Left renal pelvis (tissue), 4 donors: ENCODE results near the gene KIF14. TPM values are rescaled to one million over a fixed set of nuclear protein-coding genes. Genes with fewer than 3 reads are reported as not detected.

ENCODE experiments used
- DNase-seq, 4 donors: peaks; one replicate each; pipeline ENCODE4 v3.0.0-alpha.2; 2013; ENCODE audit warnings: low read depth in 4 of 4, low spot score in 3 of 4
- polyA plus RNA-seq, 4 donors: library from polyadenylated mRNA; unstranded; fragments of 120-200 nt; gene quantifications; one replicate each; pipeline ENCODE4 v1.2.1, GENCODE V29; 2013; ENCODE audit not compliant: insufficient read length in 4 of 4

KIF14 gene
- 1 to 10 TPM; 6.7 to 7.4 (median 7.1) TPM for polyA plus RNA-seq

DNA sequence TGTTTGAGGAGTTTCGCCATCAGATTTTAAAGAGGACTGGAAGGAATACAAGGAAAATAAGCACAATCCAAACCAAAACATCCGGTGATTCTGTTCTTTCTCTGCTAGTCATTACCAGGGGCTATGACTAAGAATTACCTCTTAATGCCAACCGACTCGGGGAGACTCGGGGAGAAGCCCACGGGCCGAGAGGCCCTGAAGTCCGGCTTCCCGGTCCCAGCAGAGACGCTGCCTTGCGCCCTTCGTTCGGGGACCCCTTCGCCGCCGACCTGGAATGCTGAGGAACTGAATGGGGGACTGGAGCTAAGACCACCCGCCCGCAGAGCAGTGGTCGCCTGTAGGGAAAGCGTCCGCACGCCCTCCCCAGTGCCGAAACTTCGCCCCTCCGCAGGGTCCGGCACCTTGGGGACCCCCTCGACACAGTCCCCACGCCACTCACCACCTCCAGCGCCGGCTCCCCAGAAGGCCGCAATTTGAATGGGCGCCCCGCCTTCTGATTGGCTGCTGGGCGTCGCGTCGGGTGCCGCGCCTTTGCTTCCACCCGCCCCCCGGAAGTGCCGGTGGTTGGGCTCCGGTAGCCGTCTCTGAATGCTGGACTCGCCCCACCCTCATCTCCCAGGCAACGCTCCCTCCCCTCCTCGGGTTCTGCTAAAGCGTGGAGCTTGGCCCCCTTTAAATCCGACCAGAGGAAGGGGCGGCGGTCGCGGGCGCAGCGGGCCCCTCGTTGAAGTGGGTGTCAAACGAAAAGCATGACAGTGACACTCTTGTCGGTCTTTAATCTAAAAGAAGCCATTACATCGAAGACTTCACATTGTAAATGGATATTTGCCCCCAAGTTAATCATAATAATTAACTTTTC lies at the start of gene KIF14:
TSS of gene KIF14 (minus strand) at position 479 of the 859 bp plus-strand sequence. CDS start 2,028 bp downstream, outside the sequence.
- peak; percentile 76 to 87 (median 82) for DNase-seq

GRCh38 chr1:200669314-200670241 lies 49.0 kb upstream of the KIF14 start, which contains the start of gene DDX59:
DDX59 (minus strand) TSS chr1:200669907; CDS start chr1:200666740, 3,167 bp downstream.
- peak; percentile 87 to 92 (median 90) for DNase-seq

DNA sequence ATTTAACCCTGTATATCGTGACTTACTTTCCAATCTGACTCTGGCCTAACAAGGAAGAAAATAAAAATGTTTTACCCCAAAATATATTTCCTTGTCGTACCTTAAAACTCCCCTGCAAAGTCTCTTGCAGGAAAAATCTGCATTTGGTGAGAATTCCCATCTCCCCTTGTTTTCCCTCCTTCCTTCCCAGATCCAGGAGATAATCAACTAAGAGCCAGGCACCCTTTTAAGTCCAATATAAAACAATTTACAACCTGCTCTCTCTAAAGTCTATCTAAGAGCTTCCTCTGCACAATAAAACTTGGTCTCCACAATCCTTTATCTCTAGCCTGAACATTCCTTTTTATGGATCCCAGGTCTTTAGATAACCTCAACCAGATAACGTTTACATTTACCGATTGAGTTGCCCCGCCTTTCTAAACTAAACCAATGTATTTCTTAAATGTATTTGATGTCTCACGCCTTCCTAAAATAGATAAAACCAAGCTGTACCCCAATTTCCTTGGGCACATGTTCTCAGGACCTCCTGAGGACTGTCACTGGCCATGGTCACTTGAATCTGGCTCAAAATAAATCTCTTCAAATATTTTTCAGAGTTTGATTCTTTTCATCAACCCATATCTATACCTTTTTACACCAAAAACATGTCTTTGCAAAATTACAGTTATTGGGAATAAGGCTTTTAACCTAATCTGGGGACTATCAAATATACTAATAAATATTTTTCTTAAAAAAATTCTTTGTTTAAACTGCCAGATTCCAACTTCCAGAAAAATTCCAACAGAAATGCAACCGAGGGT lies 48.2 kb upstream of the KIF14 start:
- DNase-seq, result no peak

DNA sequence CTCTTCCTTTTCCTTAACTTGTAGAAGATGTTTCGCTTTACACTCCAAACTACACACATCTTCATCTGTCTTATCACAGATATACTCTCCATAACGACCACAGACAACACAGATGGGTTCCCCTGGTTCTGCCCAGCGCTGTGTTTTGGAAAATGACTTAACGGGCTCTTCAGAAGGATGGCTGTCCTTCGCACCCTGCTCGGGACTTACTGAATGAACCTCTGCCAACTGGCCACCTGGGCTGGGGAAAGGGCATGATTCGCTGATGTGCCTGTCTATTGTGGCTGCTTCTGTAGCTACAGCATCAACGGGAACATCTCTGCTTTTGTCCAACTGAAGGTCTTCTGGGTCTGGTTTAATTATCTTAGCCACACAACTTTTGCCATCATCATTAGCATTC lies 45.8 kb upstream of the KIF14 start:
- DNase-seq, result no peak

DNA sequence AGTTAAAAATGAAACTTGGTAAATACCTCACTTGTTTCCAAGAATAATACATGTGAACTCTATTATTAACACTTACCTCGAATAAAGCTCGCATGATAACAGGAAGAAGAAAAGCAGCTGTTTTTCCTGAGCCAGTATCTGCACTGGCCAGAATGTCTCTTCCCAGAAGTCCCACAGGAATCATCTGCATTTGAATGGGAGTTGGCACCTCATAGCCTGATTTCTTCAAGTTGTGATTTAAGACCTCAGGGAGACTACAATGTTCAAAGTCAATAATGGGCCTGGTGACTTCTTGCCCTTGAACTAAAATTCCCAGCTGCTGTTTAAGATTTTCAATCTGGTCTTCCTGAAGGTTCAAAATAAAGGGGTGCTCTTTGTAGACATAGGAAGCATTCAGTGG lies 45.3 kb upstream of the KIF14 start:
- peak in 1 of 4 donors; percentile 24 for DNase-seq

DNA sequence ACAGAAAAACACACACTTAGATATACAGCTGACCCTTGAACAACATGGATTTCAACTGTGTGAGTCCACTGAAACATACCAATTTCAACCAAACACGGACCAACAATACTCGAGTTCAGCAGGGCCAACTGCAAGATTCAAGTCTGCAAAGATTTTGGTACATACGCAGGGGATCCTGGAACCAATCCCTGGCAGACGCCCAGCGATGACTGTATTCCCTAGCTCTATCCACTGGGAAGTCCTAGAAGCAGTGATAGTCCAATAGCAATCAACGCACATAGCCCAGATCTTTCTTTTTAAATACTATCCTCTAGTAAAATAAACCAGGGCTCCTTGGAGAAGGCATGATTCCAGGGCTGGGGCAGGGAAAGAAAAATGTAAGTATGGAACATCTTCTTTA lies 40.2 kb upstream of the KIF14 start:
- DNase-seq, result no peak

DNA sequence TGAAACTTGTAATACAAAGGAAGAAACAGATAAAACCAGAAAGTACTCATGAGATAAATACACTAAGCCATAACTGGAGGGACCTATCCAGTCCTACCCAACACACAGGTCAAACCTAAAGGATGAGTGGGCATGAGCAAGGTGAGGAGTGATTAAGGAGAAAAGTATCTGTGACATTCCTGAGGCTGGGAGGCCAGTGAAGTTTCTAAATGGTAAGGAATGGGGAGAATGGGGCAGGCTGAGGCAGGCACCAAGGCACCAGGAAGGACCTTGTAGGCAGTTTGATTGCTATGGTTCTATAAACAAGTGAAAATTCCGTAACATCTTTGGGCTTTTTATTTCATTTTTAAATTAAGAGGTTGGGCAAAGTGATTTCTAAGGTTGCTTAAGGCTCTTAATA lies 38.7 kb upstream of the KIF14 start:
- no peak for DNase-seq

DNA sequence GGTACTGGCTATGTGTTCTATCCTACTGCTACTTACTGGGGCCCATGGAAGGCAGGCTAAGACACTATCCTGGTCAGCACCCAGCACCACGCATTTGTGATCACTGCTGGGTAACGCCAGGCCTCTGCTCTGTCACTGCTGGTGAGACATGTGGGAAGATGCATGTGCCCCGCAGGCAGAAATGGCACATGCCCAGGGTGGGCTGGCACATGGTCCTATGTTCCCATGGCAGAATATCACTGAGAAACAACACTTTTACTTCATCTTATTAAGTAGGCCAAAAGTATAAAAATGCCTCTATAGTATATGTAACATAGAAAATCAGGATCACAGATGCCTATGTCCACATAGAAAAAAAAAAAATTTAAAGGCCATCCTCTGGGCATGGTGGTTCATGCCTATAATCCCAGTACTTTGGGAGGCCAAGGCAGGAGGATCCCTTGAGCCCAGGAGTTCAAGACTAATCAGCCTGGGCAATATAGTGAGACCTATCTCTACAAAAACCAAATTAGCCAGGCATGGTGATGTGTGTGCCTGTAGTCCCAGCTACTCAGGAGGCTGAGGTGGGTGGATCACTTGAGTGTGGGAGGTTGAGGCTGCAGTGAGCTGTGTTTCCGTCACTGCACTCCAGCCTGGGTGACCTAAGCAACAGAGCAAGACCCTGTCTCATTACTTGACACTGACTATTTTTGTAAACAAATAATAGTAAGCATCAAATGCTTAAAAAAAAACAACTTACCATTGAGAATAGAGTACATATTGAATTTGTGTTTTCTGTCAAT lies 37.7 kb upstream of the KIF14 start:
- DNase-seq, result no peak

DNA sequence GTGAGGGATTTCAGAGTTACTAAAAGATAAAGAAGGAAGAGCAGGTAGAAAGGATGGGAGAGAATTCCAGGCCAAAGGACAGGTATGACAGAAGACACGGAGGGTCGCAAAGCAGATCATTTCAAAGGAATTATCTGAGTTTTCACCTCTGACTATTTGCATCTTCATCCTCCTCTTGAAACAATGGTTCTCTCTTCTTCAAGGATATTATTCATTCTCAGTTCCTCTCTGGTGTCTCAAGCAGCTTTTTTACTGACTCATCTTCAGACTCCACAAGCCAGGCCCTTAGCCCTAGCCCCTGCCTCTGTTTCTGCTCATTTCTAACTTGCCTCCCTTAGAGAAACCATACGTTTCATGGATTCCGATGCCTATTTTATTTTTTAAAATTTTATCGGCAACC lies 34.1 kb upstream of the KIF14 start:
- DNase-seq, result no peak

DNA sequence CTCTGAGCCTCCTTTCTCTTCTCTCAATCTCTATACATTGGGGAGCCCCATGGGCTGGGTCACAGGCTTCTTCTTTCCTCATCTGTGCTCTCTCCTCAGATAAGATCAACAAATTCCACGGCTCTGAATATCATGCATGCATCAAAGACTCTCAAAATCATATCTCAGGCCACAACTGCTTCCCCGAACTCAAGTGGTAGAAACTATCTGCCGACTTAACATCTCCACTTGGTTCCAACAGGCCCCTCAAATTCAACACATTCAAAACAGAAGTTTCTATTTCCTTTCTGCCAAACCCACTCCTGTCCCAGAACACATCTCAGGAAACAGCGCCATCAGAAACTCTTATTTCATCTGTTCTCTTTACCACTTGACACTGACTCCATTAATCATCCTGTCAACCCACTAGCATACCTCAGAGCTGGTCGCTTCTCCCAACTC lies 32.5 kb upstream of the KIF14 start:
- no peak for DNase-seq

DNA sequence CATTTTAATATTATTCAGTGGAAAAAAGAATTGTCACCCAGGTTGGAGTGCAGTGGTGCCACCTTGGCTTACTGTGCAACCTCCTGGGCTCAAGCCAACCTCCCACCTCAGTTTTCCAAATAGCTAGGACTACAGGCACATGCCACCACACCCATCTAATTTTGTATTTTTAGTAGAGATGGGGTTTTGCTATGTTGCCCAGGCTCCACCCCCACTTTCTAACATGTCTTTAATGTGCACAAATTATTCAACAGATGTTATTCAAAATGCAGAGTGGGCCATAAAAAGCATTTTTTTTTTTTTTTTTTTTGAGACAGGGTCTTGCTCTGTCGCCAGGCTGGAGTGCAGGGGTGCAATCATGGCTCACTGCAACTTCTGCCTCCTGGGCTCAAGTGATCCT lies 31.8 kb upstream of the KIF14 start:
- DNase-seq, result no peak

DNA sequence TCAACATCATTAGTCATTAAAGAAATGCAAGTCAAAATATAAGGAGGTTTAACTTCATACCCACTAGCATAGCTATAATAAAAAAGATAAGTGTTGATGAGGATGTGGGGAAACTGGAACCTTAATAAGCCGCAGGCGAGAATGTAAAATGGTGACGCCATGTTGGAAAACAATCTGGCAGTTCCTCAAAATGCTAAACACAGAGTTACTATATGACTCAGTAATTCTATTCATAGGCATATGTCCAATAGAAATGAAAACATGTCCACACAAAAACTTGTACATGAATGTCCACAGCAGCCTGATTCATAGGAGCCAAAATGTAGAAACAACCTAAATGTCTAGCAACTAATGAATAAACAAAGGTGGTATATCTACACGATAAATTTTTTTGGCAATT lies 26.0 kb upstream of the KIF14 start:
- DNase-seq, result no peak

GRCh38 chr1:200644021-200644420 lies 23.5 kb upstream of the KIF14 start:
- no peak for DNase-seq

DNA sequence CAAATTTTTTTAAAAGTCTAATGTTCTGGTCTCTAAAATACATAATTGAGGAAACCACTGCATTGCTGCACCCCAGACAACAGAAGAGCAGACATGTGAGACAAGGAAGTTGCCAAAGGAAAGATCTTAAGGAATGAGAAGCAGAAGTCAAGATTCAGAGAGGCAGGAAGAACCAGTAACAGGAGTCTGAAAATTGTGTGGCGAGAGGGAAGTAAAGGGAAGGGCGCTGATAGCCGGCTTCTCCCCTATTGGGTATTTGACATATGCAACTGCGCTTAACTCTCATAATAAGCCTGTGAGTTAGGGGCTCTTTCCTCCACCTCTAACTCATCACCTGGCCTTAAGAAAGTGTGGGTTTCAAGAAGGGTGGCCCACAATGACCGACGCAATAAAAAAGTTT lies 21.9 kb upstream of the KIF14 start:
- DNase-seq, result no peak

DNA sequence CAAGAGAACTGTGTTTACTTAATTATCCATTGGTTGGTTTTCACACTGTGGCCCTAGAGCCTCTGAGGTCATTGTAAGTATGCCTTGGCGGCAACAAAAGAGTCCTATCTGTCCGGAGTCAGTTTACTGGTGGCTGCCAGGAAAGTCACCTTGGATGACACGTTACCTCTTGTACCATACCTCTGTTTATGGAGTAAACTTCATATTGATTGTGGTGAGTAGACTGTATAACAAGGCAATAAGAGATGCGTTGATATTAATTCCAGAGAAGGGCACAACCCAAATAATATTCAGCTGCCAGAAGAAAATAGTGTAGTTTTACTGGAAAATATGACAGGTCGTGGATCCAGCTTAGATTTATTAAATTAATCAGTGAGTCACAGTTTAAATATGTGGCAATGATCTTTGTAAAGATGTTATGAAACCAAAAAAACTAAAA lies 20.4 kb upstream of the KIF14 start:
- DNase-seq, result no peak

GRCh38 chr1:200640373-200640962 lies 19.9 kb upstream of the KIF14 start:
- no peak for DNase-seq

GRCh38 chr1:200638073-200638472 lies 17.5 kb upstream of the KIF14 start:
- DNase-seq, result no peak

DNA sequence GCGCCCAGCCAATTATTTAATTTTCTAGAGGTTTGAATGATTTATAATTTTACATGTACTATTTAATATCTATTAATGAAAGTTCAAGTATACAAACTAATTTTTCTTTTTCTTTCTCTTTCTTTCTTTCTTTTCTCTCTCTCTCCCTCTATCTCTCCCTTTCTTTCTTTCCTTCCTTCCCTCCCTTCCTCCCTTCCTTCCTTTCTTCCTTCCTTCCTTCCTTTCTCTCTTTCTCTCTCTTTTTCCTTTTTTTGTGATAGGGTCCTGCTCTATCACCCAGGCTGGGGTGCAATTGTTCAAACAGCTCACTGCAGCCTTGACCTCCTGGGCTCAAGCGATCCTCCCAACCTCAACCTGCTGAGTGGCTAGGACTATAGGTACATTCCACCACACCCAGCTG lies 16.1 kb upstream of the KIF14 start:
- DNase-seq, result no peak
